ENCODE data around the gene OTOP1.
A peak's percentile ranks its signal among the peaks of the same experiment; 100 is the strongest.
"Not testable (repeated sequence)": the region's sequence is repeated elsewhere in the genome, so short reads cannot be mapped to it uniquely, and the experiment has no call there.

Gene OTOP1

DNA sequence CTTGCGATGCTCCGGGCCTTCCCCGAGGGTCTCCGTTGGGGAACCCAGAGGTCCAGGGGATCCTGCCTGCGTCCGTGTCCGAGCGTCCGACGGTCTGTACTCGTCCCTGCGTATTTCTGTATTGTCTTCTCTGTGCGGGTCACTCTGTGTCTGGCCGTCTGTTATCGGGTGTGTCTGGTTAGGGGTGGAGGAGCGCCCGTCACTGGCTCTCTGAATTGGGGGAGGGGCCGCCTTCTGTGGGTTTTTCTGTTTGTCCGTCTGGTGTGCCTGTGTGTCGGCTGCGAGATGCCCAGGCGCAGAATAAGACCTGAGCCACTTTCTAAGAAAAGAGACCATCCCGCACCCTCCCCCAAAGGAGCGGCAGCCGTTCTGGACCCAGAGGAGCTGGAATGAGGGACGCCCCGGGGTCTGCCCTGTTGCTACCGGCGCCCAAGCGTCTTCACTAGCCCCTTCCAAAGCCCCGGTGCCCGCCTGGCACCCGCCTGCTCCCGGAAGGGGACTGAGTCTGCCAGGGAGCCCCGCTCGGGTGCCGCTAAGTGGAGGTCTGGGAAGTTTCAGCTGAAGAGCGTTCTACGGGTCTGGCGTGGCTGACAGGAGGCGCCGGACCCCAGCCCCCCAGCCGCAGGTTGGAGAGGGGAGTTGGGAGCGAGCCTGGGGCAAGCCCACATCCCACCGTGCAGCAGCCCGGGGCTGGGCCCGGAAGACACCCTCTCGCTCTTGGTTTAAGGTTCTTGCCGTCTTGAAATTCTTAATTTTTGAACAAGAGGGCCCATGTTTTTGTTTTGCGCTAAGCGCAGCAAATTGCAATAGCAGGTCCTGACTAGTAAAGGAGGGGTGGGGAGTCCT, 1.0 kb upstream of the OTOP1 start:
- no peak for DNase-seq

DNA sequence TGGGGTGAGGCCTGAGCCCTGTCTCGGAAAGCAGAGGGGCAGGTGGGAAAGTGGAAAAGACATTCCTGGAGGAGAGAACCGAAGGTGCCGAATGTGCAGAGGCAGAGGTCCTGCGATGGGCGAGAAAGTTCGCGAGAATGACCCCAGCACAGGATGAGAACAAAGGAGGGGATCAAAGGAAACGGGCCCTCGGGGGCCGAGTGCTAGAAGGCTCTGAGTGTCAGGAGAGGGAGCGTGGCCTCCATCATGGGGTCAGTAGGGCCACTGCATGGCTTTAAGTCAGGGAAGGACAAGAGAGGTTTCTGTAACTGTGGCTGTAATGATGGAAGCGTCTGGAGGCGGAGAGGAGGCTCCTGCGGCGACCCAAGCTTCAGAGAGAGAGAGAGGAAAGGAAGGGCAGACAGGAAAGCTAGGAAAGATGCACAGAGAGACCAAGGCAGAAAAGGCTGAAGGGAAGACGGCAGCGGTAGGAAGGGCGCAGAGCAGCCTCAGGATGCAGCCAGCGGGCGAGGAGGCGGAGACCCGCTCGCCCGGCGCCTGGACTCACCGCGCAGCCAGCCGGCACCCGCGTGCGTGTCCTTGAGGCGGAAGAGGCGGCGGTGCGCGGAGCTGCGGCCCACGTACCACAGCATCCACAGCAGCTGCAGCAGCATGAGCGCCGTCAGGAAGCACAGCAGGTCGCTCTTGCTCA, 669 bp downstream of the OTOP1 start:
- no peak for DNase-seq

DNA sequence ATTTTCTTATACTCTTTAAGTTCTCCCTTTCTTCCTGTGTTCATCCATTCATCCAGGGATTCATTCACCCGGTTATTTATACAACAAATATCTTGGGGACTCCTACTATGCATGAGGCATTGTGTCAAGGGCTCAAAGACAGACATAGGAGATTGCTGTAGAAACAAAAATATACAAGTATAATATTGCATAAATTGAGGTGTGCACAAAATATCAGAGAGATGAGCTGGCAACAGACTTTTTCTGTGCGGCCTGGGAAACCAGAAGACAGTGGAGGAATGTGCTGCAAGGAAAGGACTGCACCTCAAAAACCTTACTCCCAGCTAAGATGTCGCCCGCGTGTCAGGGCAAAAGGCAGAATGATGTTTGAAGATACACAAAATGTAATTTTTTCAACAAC, 9.6 kb downstream of the OTOP1 start:
- no peak for DNase-seq

DNA sequence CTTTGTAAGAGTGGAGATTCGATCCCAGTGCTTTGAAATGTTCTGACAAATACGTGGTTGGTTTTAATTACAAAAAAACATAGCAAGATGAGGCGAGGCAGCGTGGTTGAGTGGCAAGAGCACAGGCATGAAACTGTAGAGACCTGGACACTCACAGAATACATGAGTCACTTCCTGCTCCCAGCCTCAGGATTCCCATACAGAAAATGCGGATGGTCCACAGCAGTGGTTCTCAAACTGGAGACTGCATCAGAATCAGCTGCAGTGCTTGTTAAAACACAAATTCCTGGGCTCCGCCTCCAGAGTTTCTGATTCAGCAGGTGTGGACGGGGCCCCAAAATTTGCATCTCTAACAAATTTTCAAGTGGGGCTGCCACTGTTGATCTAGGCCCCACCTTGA, 10.1 kb downstream of the OTOP1 start:
- no peak for DNase-seq

DNA sequence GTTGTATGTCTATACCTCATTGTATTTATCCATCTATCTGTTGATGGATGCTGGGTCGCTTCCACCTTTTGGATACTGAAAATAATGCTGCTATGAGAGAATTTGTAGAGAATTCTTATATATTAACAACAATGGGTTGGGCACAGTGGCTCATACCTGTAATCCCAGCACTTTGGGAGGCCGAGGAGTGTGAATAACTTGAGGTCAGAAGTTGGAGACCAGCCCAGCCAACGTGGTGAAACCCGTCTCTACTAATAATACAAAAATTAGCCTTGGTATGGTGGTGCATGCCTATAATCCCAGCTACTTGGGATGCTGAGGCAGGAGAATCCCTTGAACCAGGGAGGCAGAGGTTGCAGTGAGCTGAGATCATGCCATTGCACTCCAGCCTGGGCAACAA, 13.1 kb downstream of the OTOP1 start:
- DNase-seq, result not testable (repeated sequence)

DNA sequence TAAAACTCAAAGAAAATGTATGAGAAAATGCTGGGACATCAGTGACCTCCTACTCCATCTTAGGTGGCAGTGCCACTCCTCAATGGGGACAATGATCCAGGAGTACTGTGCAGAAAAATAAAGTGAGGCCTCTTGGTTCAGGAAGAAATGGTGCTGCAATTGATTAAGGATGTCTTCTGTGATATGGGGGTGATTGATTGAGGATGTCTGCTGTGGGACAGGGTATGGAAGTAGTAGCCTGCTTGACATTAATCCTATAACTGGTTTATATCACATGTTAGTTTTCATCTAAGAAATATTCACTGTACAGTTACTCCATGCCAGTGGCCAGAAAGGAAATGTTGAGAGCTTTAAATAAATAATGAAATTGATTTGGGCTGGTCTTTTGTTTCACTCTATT, 20.5 kb downstream of the OTOP1 start:
- no peak for DNase-seq

DNA sequence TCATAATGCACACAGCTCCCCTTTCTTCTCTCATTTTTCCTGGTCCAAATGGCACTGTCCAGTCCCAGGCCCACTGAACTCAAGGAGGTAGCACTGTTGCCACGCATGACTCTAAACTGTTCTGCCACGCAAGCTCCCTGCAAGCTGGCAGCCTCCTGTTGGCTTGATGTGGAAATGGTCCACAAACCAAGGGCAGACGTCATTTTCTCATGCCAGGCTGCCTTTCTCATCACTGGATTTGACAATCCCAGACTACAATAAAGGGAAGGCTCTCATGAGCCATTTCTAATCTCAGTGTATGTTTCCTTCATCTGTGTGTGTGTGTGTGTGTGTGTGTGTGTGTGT, 22.4 kb downstream of the OTOP1 start:
- no peak for DNase-seq

DNA sequence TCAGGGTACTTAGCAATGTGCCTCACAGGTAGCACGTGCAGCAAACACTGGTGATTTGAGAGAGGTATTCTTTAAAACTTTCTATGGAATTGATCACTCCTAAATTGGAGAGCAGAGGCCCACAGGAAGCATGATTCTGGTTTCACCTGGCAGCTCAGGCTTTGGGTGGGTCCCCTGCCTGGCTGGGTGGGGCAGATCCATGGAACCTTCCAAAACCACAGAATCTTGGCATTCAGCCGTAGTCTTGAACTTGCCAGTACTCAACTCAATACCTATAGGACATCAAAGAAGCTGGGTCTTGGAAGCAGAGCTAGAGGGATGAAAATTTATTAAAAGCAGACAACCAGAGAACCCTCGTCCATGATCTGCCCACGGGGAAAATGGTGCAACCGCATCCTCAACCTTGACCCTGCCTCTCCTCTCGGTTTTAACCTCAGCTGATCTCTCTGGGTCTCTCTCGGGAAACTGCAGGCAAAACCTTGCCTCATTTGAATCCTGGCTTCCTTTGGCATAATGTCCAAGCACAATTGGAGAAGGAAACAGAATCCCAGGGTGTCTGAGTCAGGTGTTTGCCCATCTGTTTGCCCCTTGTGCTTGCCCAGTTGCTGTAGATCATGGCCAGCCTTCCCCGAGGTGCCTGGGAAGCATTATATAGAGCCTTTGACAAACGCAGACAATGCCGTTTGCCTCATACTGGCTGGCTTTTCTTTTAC, 22.9 kb downstream of the OTOP1 start:
- DNase-seq, result no peak

DNA sequence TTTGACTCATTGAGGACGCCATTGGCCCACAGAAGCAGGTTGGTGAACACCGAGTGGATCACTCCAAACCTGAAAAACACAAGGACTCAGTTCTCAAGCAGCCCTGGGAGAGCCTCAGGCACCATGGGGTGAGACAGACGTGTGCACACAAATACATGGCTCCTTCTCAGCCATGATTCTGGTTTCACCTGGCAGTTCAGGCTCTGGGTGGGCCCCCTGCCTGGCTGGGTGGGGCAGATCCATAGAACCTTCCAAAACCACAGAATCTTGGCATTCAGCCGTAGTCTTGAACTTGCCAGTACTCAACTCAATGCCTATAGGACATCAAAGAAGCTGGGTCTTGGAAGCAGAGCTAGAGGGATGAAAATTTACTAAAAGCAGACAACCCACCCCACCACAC, 24.2 kb downstream of the OTOP1 start:
- no peak for DNase-seq

DNA sequence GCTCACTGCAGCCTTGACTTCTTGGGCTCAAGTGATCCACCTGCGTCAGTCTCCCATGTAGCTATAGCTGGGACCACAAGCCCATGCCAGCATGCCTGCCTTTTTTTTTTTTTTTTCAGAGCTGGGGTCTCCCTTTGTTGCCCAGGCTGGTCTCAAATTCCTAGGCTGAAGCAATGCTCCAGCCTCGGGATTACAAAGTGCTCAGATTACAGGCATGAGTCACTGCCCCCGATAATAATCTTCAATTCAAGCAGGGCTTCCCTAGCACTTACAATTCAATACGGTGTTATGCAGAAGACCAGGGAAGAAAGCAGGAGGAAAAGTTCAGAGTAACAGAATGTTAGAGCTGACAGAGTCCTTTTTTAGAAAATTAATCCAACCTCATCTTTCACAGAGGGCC, 26.1 kb downstream of the OTOP1 start:
- no peak for DNase-seq

DNA sequence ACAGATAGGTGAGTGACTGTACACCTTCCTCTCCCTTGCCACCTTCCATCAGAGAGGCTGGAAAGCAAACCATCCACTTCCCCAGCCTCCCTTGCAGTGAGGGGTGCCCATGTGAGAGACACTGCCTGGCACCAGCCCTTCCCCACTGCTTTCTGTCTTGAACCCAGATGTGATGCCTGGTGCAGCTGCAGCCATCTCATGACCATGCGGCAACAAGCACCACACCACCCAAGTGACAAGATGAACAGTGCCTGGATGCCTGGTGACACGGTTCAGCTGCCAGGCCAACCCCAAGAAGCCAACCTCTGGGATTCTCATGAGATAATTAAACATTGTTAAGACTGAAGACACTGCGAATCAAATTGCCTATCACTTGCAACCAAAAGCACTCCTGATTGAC, 31.4 kb downstream of the OTOP1 start:
- no peak for DNase-seq

DNA sequence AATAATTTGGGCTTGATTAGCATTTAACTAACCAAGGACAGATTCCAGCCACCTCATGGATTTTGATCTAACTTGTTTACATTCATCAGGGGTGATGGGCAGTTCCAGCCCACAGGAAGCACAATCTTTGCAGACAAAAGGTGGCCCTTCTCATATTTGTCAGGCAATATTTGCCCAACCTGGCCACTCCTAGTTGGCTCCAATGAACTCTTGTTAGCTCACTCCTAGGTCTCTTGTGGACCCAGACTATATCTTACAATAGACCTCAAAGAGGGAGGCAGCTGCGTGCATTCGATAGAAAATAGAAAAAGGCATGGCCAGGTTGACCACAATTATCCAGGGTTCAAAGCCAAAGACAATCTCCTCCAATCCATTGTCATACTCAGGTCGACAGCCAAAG, 38.2 kb downstream of the OTOP1 start:
- DNase-seq, result not testable (repeated sequence)

DNA sequence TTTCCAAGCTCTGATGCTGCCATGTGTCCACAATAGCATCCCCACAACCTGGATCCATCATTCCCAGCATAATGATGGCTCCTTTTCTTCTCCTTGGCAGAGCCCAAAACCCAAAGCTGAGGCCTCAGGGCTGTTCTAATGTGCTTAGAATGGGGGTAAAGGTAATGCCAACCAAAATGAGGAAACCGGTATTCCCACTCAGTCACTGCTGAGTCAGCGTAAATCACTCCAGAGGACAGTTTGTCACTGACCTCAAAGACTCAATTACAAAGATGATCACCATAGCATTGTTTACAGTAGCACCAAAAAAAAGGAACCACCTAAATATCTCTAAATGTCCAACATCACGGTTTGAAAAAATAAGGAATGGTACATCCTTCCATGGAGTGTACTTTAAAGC, 41.2 kb downstream of the OTOP1 start:
- DNase-seq, result no peak

DNA sequence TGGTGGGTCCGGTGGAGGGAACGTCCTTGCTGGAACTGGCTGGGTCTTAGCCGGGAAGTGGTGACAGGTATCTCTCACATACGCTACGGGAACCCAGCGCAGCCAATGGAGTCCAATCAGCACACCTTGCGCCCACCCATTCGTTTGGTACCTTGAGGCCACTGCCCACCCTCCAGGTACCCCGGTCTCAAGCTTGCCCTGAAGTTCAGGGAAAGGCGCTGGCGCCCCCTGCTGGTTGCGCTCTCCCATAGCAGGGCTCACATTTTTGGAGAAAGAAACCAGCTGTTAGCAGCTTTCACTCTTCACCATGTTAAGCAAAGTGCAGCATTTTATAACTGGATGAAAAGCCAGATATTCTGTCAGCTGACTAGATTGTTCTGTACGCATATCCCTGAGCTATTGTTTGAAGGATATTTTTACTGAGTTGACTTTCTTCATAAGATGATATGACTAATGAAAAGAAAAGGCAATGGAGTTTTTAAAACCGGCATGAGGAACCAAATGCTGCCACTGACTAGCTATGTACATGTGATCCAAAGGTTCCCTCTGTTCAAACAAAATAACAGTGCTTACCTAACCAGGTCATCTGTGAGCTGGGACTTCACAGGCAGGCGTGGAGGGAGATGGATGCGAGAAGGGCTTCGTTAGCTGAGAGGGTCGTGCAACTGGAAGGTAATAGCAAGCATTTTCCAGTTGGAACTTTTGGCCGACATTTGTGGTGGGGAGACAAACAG, 43.7 kb downstream of the OTOP1 start:
- peak; percentile 50 for DNase-seq

DNA sequence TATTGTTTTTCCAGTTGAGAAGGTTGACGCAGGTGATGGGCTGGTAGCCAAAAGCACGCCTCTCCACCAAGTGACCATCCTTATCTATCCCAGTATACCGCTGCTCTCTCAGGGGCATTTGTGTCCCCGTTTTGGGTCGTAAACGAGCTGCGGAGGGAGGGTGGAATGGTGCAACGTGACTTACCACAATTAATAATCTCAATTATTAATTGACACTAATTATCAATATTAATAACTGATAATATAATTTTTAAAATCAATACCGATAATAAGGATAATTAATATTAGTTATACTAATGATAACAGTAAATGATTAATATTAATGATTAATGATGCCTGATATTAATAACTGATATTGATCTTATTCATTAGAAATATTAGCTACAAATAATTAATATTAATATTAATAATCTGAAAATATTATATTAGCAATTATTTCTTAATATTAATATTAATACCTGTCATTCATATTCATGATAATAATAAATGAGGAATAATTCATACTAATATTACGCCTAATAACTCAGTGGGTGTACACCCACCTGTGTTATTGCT, 56.1 kb downstream of the OTOP1 start:
- no peak for DNase-seq

DNA sequence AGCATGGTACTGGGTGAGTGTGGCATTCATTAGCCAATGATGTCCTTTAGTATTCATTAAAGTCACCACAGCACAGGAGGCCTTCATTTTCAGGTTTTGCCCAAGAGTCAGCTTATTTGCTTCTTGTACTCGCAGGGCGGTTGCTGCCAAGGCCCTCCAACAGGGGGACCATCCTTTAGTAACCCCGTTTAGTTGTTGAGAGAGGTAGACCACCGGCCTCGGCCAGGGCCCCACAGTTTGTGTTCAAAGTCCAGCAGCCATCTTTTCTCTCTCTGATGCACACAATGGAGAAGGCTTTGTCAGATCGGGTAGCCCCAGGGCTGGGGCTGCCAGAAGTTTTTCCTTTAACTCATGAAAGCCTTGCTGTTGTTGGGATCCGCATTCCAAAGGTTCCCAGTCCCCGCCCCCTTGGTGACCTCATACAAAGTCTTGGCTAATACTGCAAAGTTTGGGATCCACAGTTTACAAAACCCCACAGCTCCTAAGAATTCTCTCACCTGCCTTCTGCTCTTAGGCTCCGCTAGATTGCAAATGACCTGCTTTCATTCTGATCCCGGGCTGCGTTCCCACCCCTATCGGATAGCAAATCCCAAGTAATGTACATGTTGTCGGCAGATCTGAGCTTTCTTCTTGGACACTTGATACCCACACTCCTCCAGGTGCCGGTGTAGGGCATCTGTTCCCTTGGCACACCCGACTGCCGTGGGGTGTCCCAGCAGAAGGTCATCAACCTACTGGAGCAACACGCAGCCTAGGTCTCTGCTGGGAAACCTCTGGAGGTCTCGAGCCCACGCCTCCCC, 58.5 kb downstream of the OTOP1 start:
- DNase-seq, result not testable (repeated sequence)

DNA sequence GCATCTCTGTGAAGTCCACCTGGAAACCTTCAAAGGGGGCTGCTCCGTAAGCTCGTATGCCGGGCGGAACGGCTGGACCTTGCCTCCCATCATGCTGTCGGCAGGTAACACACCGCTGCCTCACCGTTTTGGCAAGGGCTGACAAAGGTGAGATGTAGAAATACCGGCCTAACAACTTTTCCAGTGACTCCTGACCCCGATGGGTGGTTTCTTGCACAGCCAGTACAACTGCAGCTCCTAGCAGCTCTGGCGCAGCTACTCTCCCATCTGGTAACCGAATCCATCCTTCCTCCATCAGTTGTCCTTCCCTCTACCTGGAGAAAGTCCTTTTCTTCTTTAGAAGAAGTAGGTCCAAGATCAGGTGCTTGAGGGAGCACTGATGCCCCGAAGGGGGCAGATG, 59.7 kb downstream of the OTOP1 start:
- not testable (repeated sequence) for DNase-seq

DNA sequence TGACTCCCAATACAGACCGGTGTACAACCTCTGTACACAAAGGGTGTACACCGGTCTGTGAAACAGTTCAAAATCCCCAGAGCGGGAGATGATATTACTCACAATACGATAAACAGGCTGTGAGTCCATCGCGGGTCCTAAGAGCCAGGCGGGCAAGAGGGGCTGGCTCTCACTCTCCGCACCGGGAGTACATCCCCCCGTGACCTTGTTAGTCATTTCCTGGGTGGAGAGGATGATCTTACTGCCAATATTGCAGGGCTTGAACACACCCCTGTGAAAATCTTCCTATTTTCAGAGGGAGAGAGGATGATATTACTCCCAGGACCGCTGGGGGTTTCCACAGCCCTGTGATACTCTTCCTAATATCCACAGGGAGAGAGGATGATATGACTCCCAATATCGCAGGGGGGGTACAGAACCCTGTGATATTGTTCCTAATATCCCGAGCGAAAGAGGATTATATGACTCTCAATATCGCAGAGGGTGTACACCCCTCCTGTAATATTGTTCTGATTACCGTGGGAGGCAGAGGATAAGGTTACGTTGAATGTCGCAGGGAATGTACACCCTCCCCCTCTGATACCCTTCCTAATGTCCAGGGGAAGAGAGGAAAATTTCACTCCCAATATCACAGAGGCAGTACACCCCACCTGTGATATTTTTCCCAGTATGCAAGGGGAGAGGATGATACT, 60.9 kb downstream of the OTOP1 start:
- DNase-seq, result not testable (repeated sequence)

DNA sequence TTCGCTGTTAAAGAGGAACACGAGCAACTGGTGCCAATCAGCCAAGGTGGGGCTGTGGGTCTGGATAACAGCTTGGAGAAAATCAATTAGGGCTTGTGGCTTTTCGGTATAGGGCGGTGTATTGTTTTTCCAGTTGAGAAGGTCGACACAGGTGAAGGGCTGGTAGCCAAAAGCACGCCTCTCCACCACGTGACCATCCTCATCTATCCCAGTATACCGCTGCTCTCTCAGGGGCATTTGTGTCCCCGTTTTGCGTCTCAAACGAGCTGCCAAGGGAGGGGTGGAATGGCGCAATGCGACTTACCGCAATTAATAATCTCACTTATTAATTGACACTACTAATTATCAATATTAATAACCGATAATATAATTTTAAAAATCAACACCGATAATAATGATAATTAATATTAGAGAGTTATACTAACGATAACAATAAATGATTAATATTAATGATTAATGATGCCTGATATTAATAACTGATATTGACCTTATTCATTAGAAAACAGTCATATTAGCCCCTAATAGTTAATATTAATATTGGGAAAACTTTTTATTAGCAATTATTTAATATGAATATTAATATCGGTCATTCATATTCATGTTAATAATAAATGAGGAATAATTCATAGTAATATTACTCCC, 62.1 kb downstream of the OTOP1 start:
- not testable (repeated sequence) for DNase-seq

DNA sequence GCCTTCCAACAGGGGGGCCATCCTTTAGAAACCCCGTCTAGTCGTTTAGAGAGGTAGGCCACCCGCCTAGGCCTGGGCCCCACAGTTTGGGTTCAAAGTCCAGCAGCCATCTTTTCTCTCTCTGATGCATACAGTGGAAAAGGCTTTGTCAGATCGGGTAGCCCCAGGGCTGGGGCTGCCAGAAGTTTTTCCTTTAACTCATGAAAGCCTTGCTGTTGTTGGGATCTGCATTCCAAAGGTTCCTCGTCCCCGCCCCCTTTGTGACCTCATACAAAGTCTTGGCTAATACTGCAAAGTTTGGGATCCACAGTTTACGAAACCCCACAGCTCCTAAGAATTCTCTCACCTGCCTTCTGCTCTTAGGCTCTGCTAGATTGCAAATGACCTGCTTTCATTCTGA, 64.5 kb downstream of the OTOP1 start:
- DNase-seq, result not testable (repeated sequence)

Measured in RPMI8226 (cell line).